Natural killer cell (primary cell): ENCODE data around the gene CYB5R3. TPM values are rescaled to one million over a fixed set of nuclear protein-coding genes. Genes with fewer than 3 reads are reported as not detected.

Source experiments
- ATAC-seq, 3 donors: fragments of 150-1000 bp in 2 of 3; fragments of 200-7000 bp in 1 of 3; cut with Tn5 transposase; 1 replicate in 1 of 3; 2 replicates in 2 of 3; pipeline ENCODE4 v1.10.0; 2021; ENCODE audit warnings: mild to moderate bottlenecking in 2 of 3, moderate library complexity in 2 of 3
- DNase-seq, 2 donors: peaks; one replicate each; pipeline versions ENCODE4 v3.0.0 to v3.0.0-alpha.2; 2013 to 2021; ENCODE audit warnings: mixed read lengths in 1 of 2
- H3K27ac ChIP-seq: one replicate; pipeline ENCODE4 v1.5.1; 2013; ENCODE audit warnings: mild to moderate bottlenecking, low read length
- H3K27me3 ChIP-seq: one replicate; pipeline ENCODE4 v1.6.1; 2013; ENCODE audit warnings: low read length; ENCODE audit not compliant: control insufficient read depth, insufficient read depth
- H3K36me3 ChIP-seq: one replicate; pipeline ENCODE4 v1.6.1; 2013; ENCODE audit warnings: low read length; ENCODE audit not compliant: control insufficient read depth, insufficient read depth
- H3K4me1 ChIP-seq: one replicate; pipeline ENCODE4 v1.6.1; 2013; ENCODE audit warnings: low read length; ENCODE audit not compliant: control insufficient read depth, insufficient read depth
- H3K4me3 ChIP-seq: one replicate; pipeline ENCODE4 v1.5.1; 2013; ENCODE audit warnings: low read length
- H3K9me3 ChIP-seq: one replicate; pipeline ENCODE4 v1.6.1; 2013; ENCODE audit warnings: low read length; ENCODE audit not compliant: control insufficient read depth, insufficient read depth
- H3K27ac Mint-ChIP-seq, 2 donors: one replicate each; pipeline ENCODE4 v1.8.0; 2022; ENCODE audit warnings: mild to moderate bottlenecking in 2 of 2, mixed read lengths in 2 of 2, moderate library complexity in 1 of 2
- H3K27me3 Mint-ChIP-seq, 2 donors: one replicate each; pipeline ENCODE4 v1.8.0; 2022; ENCODE audit warnings: low read depth in 2 of 2, mixed read lengths in 2 of 2
- H3K36me3 Mint-ChIP-seq: one replicate; pipeline ENCODE4 v1.8.0; 2022; ENCODE audit warnings: mixed read lengths
- H3K4me1 Mint-ChIP-seq, 2 donors: one replicate each; pipeline ENCODE4 v1.8.0; 2022; ENCODE audit warnings: mixed read lengths in 2 of 2
- H3K4me3 Mint-ChIP-seq: one replicate; pipeline ENCODE4 v1.8.0; 2022; ENCODE audit warnings: mild to moderate bottlenecking, moderate library complexity, mixed read lengths
- H3K9me3 Mint-ChIP-seq, 2 donors: one replicate each; pipeline ENCODE4 v1.8.0; 2022; ENCODE audit warnings: mixed read lengths in 2 of 2
- WGBS: methylation state at CpG from one replicate; pipeline ENCODE4 v1.1.7; 2013; ENCODE audit warnings: missing lambda C conversion rate; ENCODE audit not compliant: insufficient coverage; 5-methylcytosine and 5-hydroxymethylcytosine counted together
- intact Hi-C: fragments of 100-400 bp; cut with micrococcal nuclease; formaldehyde crosslinking; loops from one replicate; pipeline ENCODE4 v1.14.2; 2022
- total RNA-seq, 4 donors: library from RNA; stranded (reverse); fragments of 120-200 nt in 1 of 4; gene quantifications; one replicate each; pipeline versions ENCODE4 v1.2.3 to v1.2.4, GENCODE V29; 2013 to 2022
- TF ChIP-seq, protein P1 (sequence below): fragments of 200-600 bp; IDR thresholded peaks from one replicate; pipeline ENCODE4 v1.8.0; 2022; ENCODE audit warnings: antibody characterized with exemption

Gene CYB5R3
- total RNA-seq, 3 donors from 2014 or later (not counting 1 experiment from before 2014, with no cell fraction given): 55.7 to 72.6 (median 68.0) TPM

DNA sequence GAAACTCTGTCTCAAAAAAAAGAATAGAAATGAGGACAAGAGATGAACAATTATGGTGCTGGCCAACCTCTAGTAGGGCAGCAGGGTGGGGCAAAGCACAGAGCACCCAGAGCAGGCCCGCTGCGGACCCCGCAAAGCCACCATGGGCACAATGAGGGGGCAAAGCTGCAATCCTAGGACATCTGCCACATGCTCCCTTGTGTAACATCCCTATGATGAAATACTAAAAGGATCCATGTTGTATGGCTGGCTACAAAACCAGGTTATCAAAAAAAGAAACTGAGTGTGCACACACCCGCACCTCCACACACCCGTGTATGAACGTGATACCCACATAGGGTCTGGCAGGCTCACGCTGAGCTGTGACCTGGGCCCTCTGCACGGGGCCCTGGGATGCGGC is 16.2 kb downstream of the CYB5R3 start:
- Mint-ChIP-seq H3K36me3 (no peaks in the 10 kb centered on the region), H3K9me3 (no peaks in the 10 kb centered on the region), H3K4me3 (no peak overlapping the region), H3K4me1 (no peaks in the 10 kb centered on the region), H3K27ac (no peak overlapping the region), H3K27me3 (no peaks in the 10 kb centered on the region)
- Histone ChIP-seq H3K27me3 (no peaks in the 10 kb centered on the region), H3K27ac (no peak overlapping the region), H3K4me3 (no peak overlapping the region), H3K9me3 (no peaks in the 10 kb centered on the region), H3K36me3 (peaks cover 52% of the 10 kb centered on the region), H3K4me1 (no peaks in the 10 kb centered on the region)
- DNase-seq (no peak), ATAC-seq (no peak)
- WGBS: 97% methylated on average over 9 of the region's 9 CpGs
- TF ChIP-seq, protein P1, sequence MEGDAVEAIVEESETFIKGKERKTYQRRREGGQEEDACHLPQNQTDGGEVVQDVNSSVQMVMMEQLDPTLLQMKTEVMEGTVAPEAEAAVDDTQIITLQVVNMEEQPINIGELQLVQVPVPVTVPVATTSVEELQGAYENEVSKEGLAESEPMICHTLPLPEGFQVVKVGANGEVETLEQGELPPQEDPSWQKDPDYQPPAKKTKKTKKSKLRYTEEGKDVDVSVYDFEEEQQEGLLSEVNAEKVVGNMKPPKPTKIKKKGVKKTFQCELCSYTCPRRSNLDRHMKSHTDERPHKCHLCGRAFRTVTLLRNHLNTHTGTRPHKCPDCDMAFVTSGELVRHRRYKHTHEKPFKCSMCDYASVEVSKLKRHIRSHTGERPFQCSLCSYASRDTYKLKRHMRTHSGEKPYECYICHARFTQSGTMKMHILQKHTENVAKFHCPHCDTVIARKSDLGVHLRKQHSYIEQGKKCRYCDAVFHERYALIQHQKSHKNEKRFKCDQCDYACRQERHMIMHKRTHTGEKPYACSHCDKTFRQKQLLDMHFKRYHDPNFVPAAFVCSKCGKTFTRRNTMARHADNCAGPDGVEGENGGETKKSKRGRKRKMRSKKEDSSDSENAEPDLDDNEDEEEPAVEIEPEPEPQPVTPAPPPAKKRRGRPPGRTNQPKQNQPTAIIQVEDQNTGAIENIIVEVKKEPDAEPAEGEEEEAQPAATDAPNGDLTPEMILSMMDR: no peak
- intact Hi-C loops: no loop called here

DNA sequence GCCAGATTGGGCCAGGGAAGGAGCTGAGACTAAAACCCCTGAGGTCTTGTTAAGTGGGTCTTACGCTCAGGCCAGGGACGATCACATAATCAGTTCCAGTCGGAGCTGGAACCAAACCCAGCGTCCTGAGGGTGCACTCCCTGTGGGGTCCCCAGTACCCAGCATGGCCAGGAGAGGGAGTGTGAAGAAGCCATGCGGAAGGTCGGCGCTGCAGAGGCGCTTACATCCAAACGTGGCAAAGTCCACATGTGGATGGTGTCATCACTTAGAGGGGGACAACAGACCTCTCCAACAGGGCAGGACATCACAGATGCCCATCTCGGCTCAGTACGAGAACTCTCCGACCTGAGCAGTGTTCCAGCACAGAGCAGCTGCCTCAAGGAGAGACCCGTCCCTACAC is 17.1 kb downstream of the CYB5R3 start:
- no peaks in the 10 kb centered on the region for H3K4me1 ChIP-seq
- no peak for ATAC-seq
- H3K9me3 ChIP-seq: no peaks in the 10 kb centered on the region
- H3K27ac Mint-ChIP-seq: no peak overlapping the region
- no peaks in the 10 kb centered on the region for H3K9me3 Mint-ChIP-seq
- no peaks in the 10 kb centered on the region for H3K27me3 ChIP-seq
- intact Hi-C loops: no loop called here
- TF ChIP-seq, protein P1: no peak
- no peak overlapping the region for H3K27ac ChIP-seq
- no peaks in the 10 kb centered on the region for H3K27me3 Mint-ChIP-seq
- H3K36me3 ChIP-seq: peaks cover 61% of the 10 kb centered on the region
- H3K36me3 Mint-ChIP-seq: no peaks in the 10 kb centered on the region
- 94% methylated on average over 13 of the region's 13 CpGs for WGBS
- no peaks in the 10 kb centered on the region for H3K4me1 Mint-ChIP-seq
- DNase-seq: no peak
- H3K4me3 ChIP-seq: no peak overlapping the region
- no peak overlapping the region for H3K4me3 Mint-ChIP-seq

DNA sequence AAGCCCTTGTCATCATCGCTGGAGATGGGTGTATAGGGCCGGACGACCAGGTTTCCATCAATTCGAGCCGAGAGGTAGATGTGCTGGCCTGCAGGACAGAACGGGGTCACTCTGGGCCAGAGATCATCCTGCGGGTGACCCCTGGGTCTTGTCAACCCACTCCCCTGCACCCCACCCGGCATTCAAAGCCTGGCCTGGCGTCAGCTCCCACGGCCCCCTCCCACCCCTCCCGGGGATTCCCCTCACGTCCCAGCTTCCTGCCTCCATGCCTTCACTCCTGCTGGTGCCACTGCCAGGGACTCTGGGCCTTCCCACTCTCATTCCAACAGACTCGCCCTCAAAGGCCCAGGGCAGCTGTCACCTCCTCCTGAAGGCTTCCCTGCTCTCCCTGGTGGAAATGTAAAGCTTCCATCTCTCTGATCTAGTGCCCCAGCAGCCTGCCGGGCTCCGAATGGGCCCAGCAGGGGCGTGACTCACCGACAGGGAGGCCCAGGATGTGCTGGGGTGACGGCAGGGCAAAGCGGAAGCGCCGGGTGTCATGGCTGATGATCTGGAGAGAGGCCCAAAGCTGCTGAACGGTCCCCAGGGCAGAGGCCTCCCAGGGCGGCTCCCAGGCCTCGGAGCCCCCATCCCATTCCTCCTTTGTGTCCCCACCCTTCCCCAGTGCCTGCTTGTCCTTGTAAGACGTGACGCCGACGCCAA is 18.1 kb downstream of the CYB5R3 start:
- Mint-ChIP-seq H3K27ac (no peak overlapping the region), H3K4me3 (no peak overlapping the region), H3K4me1 (no peaks in the 10 kb centered on the region), H3K27me3 (no peaks in the 10 kb centered on the region), H3K9me3 (no peaks in the 10 kb centered on the region), H3K36me3 (no peaks in the 10 kb centered on the region)
- Histone ChIP-seq H3K9me3 (no peaks in the 10 kb centered on the region), H3K27ac (no peak overlapping the region), H3K27me3 (no peaks in the 10 kb centered on the region), H3K36me3 (peaks cover 62% of the 10 kb centered on the region), H3K4me1 (no peaks in the 10 kb centered on the region), H3K4me3 (no peak overlapping the region)
- no peak for DNase-seq
- TF ChIP-seq, protein P1: no peak
- intact Hi-C loops: no loop called here
- 96% methylated on average over 28 of the region's 28 CpGs for WGBS
- ATAC-seq: no peak

DNA sequence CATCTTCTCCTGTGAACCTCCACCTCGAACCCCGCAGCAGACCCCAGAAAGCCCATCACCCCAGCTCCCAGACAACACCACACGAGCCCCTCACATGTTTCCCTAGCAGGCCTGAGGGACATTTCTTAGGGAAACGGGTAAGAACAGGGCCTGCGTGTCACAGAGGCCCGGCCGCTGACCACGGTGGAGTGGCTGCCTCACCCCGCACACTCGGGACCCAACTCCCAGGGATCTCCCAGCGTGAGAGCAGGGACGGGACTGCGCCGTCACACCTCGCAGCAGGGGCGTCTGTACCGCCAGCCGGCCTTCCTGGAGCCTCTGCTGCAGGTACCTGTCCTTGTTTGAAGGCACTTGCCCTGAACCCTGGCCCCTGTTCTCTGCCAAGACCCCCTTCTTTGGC is 19.0 kb downstream of the CYB5R3 start:
- TF ChIP-seq, protein P1: no peak
- 99% methylated on average over 18 of the region's 18 CpGs for WGBS
- H3K36me3 Mint-ChIP-seq: no peaks in the 10 kb centered on the region

More for the DNA sequence above, 19.0 kb downstream of the CYB5R3 start:
- Histone ChIP-seq H3K9me3 (no peaks in the 10 kb centered on the region), H3K4me3 (no peak overlapping the region), H3K27ac (no peak overlapping the region), H3K36me3 (peaks cover 62% of the 10 kb centered on the region), H3K27me3 (no peaks in the 10 kb centered on the region), H3K4me1 (no peaks in the 10 kb centered on the region)
- no peak for ATAC-seq
- Mint-ChIP-seq H3K27me3 (no peaks in the 10 kb centered on the region), H3K4me1 (no peaks in the 10 kb centered on the region), H3K27ac (no peak overlapping the region), H3K9me3 (no peaks in the 10 kb centered on the region), H3K4me3 (no peak overlapping the region)
- intact Hi-C loops: no loop called here
- no peak for DNase-seq
